NCI-H446 treated with DMSO at 0.1 percent for 48 hours (cell line): ENCODE results near the gene SLC29A2.

Experiments
- DNase-seq: peaks from one replicate; lab custom pipeline; 2025; lab: John Stamatoyannopoulos, UW

The SLC29A2 gene, protein sequence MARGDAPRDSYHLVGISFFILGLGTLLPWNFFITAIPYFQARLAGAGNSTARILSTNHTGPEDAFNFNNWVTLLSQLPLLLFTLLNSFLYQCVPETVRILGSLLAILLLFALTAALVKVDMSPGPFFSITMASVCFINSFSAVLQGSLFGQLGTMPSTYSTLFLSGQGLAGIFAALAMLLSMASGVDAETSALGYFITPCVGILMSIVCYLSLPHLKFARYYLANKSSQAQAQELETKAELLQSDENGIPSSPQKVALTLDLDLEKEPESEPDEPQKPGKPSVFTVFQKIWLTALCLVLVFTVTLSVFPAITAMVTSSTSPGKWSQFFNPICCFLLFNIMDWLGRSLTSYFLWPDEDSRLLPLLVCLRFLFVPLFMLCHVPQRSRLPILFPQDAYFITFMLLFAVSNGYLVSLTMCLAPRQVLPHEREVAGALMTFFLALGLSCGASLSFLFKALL

DNA sequence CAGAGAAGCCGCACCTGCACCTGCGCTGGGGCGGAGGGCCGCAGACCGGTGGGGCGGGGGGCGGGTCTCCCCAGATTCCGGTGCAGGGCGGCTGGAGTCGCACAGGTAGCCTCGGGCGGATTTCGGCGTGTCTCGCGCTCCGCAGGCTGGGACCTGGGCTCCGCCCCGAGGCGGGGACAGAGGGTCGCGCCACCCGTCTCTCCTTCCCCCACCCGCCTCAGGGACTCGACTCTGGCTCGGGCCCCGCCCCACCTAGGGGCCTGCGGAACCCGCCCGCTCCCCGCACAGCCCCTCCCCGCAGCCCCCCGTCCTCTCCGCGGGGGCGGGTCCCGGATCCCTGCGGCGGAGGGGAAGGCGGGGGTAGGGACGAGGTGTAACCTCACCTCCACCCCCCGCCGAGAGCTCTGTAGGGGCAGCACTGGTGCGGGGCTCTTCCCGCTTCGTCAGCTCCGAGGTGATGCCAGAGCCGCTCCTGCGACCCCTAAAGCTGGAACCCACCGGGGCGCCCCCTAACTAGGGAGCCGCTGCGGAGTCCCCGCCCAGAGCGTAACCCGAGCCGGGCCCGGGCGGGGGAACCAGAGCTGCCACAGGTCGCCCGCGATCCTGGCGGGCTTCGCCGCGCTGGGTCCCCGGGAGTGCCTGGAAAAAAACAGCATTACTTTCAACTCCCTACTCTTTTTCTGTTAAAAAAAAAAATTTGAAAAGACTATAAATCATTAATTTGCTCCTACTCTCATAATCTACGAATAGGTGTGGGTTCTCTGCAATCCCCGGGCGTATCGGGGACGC, at the start of gene SLC29A2:
SLC29A2 (minus strand) TSS at position 134 of the 789 bp plus-strand sequence. CDS start 169 bp downstream, outside the sequence.
- DNase-seq, result peak; percentile 52

- no peak for DNase-seq
Measured at GRCh38 chr11:66420671-66421476, 49.3 kb upstream of the SLC29A2 start, which contains the start of gene NPAS4. Gene NPAS4 (plus strand): TSS chr11:66421035. CDS start chr11:66421180, 145 bp downstream.

DNA sequence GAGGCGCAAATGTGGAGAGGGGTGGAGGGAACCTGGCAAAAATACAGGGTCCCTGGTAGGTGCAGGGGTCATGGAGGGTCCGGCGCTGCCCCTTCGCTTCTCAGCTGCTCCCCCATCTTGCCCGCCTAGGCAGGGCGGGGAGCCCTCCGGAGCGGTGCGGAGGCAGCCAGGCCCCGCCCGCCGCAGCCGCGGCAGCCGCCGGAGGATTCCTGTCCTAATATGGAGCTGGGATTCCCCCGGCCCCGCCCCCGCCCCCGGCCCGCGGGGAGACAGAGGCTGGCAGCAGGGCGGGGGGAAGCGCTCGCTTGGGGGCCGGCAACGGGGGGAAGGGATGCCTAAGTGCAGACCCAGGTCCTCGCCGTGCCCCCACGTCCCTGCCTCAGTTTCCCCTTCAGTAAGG, 48.3 kb upstream of the SLC29A2 start:
- DNase-seq, result no peak

DNA sequence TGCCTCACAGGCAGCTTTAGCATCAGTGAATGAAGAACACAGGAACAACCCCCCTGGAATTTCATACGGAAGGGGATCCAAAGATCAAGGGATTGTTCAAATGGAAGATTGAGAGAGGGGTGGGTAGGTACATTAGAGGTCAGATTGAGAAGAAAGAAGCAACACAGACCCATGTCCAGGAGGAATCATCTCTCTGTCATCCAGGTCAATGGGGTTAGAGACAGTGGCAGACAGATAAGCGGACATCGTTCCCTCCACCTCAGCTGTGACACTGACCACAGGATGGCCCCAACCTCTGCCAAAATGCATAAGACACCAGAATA, 47.4 kb upstream of the SLC29A2 start:
- DNase-seq, result no peak

GRCh38 chr11:66418168-66418985, 46.8 kb upstream of the SLC29A2 start:
- DNase-seq, result peak; percentile 95

- no peak for DNase-seq
Measured at GRCh38 chr11:66417000-66417399, 45.4 kb upstream of the SLC29A2 start.

- no peak for DNase-seq
Measured at GRCh38 chr11:66415423-66415822, 43.9 kb upstream of the SLC29A2 start.

DNA sequence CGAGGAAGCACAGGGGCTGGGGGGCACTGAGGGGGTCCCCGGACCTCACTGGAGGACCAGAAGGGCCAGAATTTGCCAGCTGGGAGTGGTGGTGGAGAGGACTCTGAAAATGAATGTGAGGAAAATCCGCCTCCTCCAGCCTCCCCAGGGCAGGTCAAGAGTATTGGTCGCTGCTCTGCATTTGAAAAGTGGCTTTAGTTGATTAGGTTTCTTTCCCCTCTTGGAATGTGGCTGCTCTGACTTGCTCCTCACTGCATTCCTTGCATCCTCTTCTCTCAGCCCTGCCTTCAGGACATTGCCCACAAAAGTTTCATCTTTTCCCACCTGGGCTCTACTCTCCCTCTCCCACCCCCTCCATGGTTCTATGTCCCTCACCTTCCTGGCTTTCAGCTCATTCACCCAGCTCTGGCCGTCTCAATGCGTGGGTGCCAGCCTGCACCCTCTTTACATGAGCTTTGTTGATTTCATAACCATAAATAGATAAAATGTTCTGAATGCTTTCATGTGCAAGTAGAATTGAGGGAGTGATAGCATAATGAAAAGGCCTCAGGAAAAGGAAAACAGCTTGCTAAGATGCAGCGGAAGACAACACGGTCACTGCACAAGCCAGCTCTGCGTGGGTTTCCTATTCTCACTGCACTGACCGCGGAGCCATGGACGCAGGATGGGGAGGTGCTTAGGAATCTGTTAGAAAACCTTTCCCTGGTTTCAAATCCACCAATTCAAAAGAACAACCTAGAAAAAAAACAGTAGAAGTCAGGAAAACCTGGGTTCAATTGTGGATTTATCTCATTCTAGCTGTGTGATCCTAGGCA, 42.8 kb upstream of the SLC29A2 start:
- DNase-seq, result no peak

DNA sequence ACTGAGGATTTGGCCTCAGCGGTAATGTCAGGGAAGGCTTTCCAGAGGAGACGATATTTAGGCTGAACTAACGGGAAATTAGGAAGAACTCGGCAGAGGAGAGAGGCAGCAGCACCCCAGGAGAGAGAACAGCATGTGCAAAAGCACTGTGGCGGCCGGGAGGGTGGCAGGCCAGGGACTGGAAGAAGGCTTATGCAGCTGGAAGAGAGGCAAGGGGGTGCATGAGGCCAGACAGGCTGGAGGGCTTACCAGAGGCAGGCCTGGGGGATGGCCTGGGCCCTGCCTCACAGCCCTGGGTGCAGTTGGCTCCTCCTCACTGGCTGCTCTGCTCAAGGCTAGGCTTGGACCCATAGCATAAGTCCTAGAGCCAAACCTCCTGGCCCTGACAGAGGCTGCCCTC, 41.6 kb upstream of the SLC29A2 start:
- DNase-seq, result no peak

GRCh38 chr11:66412110-66412509, 40.5 kb upstream of the SLC29A2 start:
- DNase-seq, result no peak

- DNase-seq, result no peak
Measured at GRCh38 chr11:66411323-66411722, 39.8 kb upstream of the SLC29A2 start.

- DNase-seq, result no peak
Measured at GRCh38 chr11:66410191-66410590, 38.6 kb upstream of the SLC29A2 start.

- no peak for DNase-seq
Measured at GRCh38 chr11:66409226-66409625, 37.7 kb upstream of the SLC29A2 start.

DNA sequence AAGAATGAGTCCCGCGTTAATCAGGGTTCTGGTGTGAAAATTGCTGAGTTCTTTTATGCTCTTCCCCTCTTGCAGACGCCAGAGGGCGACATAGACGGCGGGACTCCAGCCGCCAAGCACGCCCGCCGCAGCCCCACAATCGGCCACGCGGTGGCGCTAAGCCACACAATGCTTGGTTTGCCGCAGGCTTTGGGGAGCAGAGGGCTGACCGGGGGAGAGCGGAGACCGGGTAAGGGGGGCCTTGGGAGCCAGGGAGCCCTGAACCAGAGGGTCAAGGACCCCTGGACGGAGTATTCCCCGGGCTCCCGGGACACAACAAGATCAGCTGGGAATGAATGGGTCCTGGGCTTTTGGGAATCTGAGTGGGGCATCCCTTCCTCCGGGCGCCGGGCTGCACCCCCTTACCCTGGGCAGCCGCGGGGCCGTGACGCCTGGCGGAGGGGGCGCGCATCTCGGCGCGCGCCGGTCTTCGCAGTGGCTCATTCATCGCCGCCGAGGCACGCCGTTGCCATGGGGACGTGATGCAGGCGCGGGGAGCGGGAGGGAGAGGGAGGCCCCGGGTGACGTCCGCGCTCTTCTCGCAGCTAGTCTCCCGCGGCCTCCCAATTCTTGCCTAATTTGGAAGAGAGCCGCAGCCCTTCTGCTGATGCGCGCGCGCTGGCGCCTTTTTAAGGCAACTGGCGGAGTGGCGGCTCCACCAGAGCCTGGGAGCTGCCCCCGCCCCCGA, 37.1 kb upstream of the SLC29A2 start:
- peak; percentile 94 for DNase-seq

- no peak for DNase-seq
Measured at GRCh38 chr11:66407651-66408050, 36.1 kb upstream of the SLC29A2 start.

DNA sequence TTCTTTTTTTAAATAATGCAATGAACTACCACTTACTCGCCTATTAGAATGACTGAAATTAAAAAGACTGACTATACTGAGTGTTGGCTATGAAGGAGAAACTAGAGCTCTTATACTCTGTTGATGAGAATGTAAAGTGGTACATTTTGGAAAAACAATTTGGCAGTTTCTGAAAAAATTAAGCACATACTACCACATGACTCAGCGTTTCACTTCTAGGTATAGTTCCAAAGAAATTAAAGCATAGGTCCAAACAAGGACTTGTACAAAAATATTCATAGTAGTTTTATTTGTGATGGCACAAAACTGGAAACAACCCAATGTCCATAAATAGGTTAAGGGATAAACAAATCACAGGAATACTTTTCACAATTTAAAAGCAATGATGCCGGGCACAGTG, 22.4 kb upstream of the SLC29A2 start:
- DNase-seq, result no peak

DNA sequence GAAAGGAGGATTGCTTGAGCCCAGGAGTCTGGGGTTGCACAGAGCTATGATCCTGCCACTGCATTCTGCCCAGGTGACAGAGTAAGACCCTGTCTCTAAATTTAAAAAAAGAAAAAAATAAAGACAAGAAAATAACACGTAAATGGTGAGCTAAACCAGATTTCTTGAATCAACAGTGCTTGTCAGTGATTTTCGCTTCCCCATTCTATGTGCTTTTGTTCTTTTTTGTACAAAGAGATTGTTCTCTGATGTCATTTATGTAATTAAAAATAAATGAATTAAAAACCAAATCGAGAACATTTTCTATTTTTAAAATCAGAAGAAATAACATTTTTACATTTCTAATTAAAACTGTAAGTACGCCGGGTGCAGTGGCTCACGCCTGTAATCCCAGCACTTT, 19.8 kb upstream of the SLC29A2 start:
- DNase-seq, result no peak

- peak; percentile 36 for DNase-seq
Measured at GRCh38 chr11:66388780-66389386, 17.3 kb upstream of the SLC29A2 start.
